ENCODE data around the gene FOXD2. TPM values are rescaled to one million over a fixed set of nuclear protein-coding genes. Genes with fewer than 3 reads are reported as not detected.

Gene FOXD2
- total RNA-seq, 1 donor from 2014 or later: 0.35 TPM

GRCh38 chr1:47468709-47469389 lies 31.0 kb downstream of the FOXD2 start:
- ATAC-seq: no peak

GRCh38 chr1:47469390-47469759 lies 31.5 kb downstream of the FOXD2 start:
- Histone ChIP-seq H3K27ac (no peak overlapping the region), H3K4me3 (no peak overlapping the region), H3K27me3 (no peaks in the 10 kb centered on the region), H3K4me1 (no peaks in the 10 kb centered on the region), H3K36me3 (no peaks in the 10 kb centered on the region), H3K9me3 (no peaks in the 10 kb centered on the region)
- no peak for TF ChIP-seq CTCF (IDR thresholded peaks at IDR 0.05)
- DNase-seq (no peak), ATAC-seq (no peak)
- intact Hi-C loops (cut with DNase I): no loop called here

More at GRCh38 chr1:47468709-47469389, 31.0 kb downstream of the FOXD2 start:
- H3K4me1 ChIP-seq: no peaks in the 10 kb centered on the region
- intact Hi-C loops (cut with DNase I): no loop called here
- TF ChIP-seq CTCF (IDR thresholded peaks at IDR 0.05): no peak
- no peak for DNase-seq
- no peak overlapping the region for H3K4me3 ChIP-seq
- H3K9me3 ChIP-seq: no peaks in the 10 kb centered on the region
- H3K27me3 ChIP-seq: no peaks in the 10 kb centered on the region
- no peaks in the 10 kb centered on the region for H3K36me3 ChIP-seq
- no peak overlapping the region for H3K27ac ChIP-seq

GRCh38 chr1:47469910-47470309 lies 32.1 kb downstream of the FOXD2 start:
- no peak for TF ChIP-seq CTCF (IDR thresholded peaks at IDR 0.05)
- intact Hi-C loops (cut with DNase I): no loop called here
- DNase-seq: no peak
- no peaks in the 10 kb centered on the region for H3K36me3 ChIP-seq
- ATAC-seq: peak; percentile 24
- no peaks in the 10 kb centered on the region for H3K9me3 ChIP-seq
- no peak overlapping the region for H3K27ac ChIP-seq
- no peaks in the 10 kb centered on the region for H3K27me3 ChIP-seq
- no peaks in the 10 kb centered on the region for H3K4me1 ChIP-seq
- H3K4me3 ChIP-seq: no peak overlapping the region

- no peaks in the 10 kb centered on the region for H3K4me1 ChIP-seq
- no peak for TF ChIP-seq CTCF (IDR thresholded peaks at IDR 0.05)
- no peak for ATAC-seq
- intact Hi-C loops (cut with DNase I): no loop called here
- no peaks in the 10 kb centered on the region for H3K9me3 ChIP-seq
- H3K27ac ChIP-seq: no peak overlapping the region
- no peak for DNase-seq
- no peaks in the 10 kb centered on the region for H3K36me3 ChIP-seq
- H3K4me3 ChIP-seq: no peak overlapping the region
- no peaks in the 10 kb centered on the region for H3K27me3 ChIP-seq
These were observed 33.3 kb downstream of the FOXD2 start for GRCh38 chr1:47471163-47471562.

- DNase-seq (no peak), ATAC-seq (peak; percentile 44)
- Histone ChIP-seq H3K4me3 (no peak overlapping the region), H3K27ac (no peak overlapping the region), H3K36me3 (no peaks in the 10 kb centered on the region), H3K4me1 (no peaks in the 10 kb centered on the region), H3K27me3 (no peaks in the 10 kb centered on the region), H3K9me3 (no peaks in the 10 kb centered on the region)
- TF ChIP-seq CTCF (IDR thresholded peaks at IDR 0.05): no peak
- intact Hi-C loops (cut with DNase I): no loop called here
These were observed 36.7 kb downstream of the FOXD2 start for GRCh38 chr1:47474278-47475193.

Data from upper lobe of right lung (tissue), 1 donor.